Measurements from ENCODE around the gene SLC38A1. TPM values are rescaled to one million over a fixed set of nuclear protein-coding genes. Genes with fewer than 3 reads are reported as not detected.
A peak's percentile ranks its signal among the peaks of the same experiment; 100 is the strongest.

Gene SLC38A1
- total RNA-seq, 4 donors from 2014 or later = 237 to 472 (median 339) TPM

DNA sequence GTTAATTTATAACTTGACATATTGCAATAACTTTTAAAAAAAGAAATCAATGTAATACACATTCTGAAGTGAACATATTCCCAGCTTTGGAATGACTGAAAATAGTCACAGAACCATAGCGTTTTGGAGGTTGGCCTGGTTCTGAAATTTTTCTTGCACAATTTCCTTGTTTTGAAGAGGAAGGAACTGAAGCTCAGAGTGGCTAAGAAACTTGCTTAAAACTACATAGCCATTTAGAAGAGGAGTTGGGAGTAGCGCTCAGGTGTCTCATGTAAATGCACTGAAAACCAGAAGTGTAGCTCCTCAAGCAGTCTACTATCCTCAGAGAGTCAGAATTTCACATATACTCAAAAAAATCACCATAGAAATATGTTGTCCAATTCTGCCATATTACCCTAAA, 41.2 kb downstream of the SLC38A1 start:
- intact Hi-C loops (cut with DNase I; ENCODE audit: low total_unique reads) (no loop called here), in situ Hi-C loops (cut with MboI; ENCODE audit: low sequenced_read_pairs in 4 of 4) (no loop called here)
- no peak overlapping the region for H3K4me3 ChIP-seq
- ATAC-seq = no peak
- no peaks in the 10 kb centered on the region for H3K27me3 ChIP-seq
- H3K36me3 ChIP-seq = peaks cover 0 to 15% of the 10 kb centered on the region in 2 donors
- H3K27ac ChIP-seq = no peak overlapping the region
- H3K4me1 ChIP-seq = peaks cover 13 to 17% of the 10 kb centered on the region in 2 donors
- TF ChIP-seq, protein P1, sequence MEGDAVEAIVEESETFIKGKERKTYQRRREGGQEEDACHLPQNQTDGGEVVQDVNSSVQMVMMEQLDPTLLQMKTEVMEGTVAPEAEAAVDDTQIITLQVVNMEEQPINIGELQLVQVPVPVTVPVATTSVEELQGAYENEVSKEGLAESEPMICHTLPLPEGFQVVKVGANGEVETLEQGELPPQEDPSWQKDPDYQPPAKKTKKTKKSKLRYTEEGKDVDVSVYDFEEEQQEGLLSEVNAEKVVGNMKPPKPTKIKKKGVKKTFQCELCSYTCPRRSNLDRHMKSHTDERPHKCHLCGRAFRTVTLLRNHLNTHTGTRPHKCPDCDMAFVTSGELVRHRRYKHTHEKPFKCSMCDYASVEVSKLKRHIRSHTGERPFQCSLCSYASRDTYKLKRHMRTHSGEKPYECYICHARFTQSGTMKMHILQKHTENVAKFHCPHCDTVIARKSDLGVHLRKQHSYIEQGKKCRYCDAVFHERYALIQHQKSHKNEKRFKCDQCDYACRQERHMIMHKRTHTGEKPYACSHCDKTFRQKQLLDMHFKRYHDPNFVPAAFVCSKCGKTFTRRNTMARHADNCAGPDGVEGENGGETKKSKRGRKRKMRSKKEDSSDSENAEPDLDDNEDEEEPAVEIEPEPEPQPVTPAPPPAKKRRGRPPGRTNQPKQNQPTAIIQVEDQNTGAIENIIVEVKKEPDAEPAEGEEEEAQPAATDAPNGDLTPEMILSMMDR (IDR thresholded peaks at IDR 0.05 in 4 of 5, conservative IDR thresholded peaks at IDR 0.05 in 1 of 5) = no peak
- TF ChIP-seq POLR2A (IDR thresholded peaks at IDR 0.05) = no peak
- no peaks in the 10 kb centered on the region for H3K9me3 ChIP-seq
- no peak for DNase-seq

DNA sequence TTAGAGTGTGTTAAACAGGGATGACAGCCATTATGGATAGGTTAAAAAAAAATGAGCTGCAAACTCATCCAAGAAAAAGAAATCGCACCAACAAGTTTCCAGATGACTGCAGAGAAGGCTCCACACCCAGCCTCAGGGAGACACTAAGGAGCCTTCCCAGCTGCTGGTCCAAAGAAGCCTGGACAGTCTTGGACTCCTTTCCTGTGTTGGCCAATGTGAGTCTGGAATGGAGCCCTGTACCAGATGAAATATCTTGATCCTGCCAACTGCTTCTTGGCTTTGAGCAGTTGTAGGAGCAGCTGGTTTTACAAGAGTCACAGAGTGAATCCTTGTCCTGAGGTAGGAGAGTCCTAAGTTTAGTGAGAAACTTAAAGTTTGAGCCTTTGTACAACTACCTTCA, 44.5 kb downstream of the SLC38A1 start:
- in situ Hi-C loops (cut with MboI; ENCODE audit: low sequenced_read_pairs in 4 of 4) = no loop called here
- ATAC-seq = peak; percentile 100
- DNase-seq = peak; percentile 77 to 88
- H3K27ac ChIP-seq = peak overlapping the region; percentile 39 to 73 (median 65)
- H3K9me3 ChIP-seq = no peaks in the 10 kb centered on the region
- peaks cover 13 to 17% of the 10 kb centered on the region in 2 donors for H3K4me1 ChIP-seq
- intact Hi-C loops (cut with DNase I; ENCODE audit: low total_unique reads) = no loop called here
- TF ChIP-seq, protein P1 (IDR thresholded peaks at IDR 0.05 in 4 of 5, conservative IDR thresholded peaks at IDR 0.05 in 1 of 5) = no peak
- TF ChIP-seq POLR2A (IDR thresholded peaks at IDR 0.05) = no peak
- H3K4me3 ChIP-seq = no peak overlapping the region
- peaks cover 0 to 27% of the 10 kb centered on the region in 2 donors for H3K36me3 ChIP-seq
- no peaks in the 10 kb centered on the region for H3K27me3 ChIP-seq

DNA sequence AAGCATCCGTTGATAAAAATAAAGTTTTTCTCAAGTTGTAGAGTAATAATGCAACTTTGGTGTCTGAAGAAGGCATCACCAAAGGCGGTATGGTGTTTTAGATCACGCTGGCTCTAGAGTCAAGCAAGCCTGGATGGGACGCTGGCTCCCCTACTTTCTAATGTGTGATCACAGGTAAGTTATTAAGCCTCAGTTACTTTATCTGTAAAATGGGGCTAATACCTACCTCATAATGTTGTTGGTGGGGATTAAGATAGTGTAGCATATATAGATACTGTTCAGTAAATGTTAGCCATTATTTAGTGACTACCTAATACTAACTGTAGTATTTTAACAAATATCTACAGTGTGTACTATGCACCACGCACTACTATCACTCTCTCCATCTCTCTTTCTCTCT, 45.8 kb downstream of the SLC38A1 start:
- ATAC-seq = no peak
- TF ChIP-seq, protein P1 (IDR thresholded peaks at IDR 0.05 in 4 of 5, conservative IDR thresholded peaks at IDR 0.05 in 1 of 5) = no peak
- no peak for TF ChIP-seq POLR2A (IDR thresholded peaks at IDR 0.05)
- Histone ChIP-seq H3K27ac (no peak overlapping the region), H3K27me3 (no peaks in the 10 kb centered on the region), H3K4me1 (peaks cover 13 to 16% of the 10 kb centered on the region in 2 donors), H3K9me3 (no peaks in the 10 kb centered on the region), H3K36me3 (peaks cover 0 to 18% of the 10 kb centered on the region in 2 donors), H3K4me3 (no peak overlapping the region)
- DNase-seq = no peak
- in situ Hi-C loops (cut with MboI; ENCODE audit: low sequenced_read_pairs in 4 of 4) = no loop called here
- intact Hi-C loops (cut with DNase I; ENCODE audit: low total_unique reads) = no loop called here

DNA sequence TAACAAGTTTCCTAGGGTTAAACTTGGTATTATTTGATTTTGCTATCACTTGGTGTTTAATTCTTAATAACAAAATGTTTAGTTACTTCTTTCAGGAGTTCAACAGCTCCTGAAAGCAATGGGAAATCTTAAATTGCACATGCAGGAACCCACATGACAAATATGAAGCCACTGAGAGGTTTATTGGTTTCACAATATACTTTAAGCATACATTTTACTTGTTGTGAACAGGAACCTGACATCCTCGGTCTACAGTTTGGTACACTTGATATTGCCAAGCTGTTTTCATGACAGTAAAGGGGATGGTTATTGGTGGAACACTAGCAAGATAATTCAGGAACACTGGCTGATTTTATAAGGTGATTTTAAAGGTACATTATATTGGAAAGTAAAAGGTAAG, 46.2 kb downstream of the SLC38A1 start:
- Histone ChIP-seq H3K36me3 (peaks cover 0 to 20% of the 10 kb centered on the region in 2 donors), H3K27me3 (no peaks in the 10 kb centered on the region), H3K9me3 (no peaks in the 10 kb centered on the region), H3K27ac (no peak overlapping the region), H3K4me3 (no peak overlapping the region), H3K4me1 (peaks cover 13% of the 10 kb centered on the region in 2 donors)
- ATAC-seq = no peak
- TF ChIP-seq, protein P1 (IDR thresholded peaks at IDR 0.05 in 4 of 5, conservative IDR thresholded peaks at IDR 0.05 in 1 of 5) = no peak
- TF ChIP-seq POLR2A (IDR thresholded peaks at IDR 0.05) = no peak
- in situ Hi-C loops (cut with MboI; ENCODE audit: low sequenced_read_pairs in 4 of 4) (no loop called here), intact Hi-C loops (cut with DNase I; ENCODE audit: low total_unique reads) (no loop called here)
- DNase-seq = no peak
